ENCODE measurements around the gene OR2V1. TPM values are rescaled to one million over a fixed set of nuclear protein-coding genes. Genes with fewer than 3 reads are reported as not detected.

Gene OR2V1
- total and polyA plus RNA-seq, 2 donors (not counting 1 experiment from before 2014, with no cell fraction given), result not detected

DNA sequence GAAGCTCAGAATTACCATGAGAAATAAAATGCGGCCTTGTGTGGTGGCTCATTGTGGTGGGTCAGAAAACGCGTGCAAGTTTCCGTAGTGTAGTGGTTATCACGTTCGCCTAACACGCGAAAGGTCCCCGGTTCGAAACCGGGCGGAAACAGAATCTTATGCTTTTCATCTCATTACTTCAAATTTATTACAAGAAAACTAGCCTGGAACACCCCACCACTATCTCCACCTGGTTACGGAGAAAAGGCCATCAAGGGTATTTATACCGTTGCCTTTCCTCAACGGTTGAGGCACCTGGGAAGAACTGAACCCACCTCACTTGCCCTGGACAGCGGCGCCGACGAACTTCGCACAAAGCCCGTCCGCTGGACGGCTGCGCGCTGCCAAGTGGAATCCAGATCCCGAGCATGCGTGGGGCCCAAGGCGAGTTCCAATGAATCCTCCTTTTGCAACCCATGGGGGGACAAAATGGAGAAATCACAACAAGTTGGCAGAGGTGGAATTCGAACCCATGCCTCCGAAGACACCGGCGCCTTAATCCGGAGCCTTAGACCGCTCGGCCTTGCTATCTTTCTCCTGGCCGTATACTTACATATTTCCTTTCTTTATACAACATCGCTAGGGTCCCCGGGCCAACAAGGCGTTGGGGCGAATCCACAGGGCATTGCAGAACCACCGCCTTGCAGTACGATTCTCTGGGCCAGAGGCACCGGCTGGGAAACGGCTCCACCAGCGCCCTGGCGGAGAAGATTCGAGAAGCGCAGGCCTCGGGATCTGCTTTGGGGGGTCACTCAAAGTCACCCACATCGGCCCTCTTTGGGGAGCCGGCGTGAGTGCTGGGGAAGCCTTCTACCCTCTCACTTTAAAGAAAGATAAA lies 33.3 kb upstream of the OR2V1 start:
- intact Hi-C loops (cut with micrococcal nuclease), result loop anchor here (5.0 to 10.0 kb wide), 3 partner anchors 50 to 362 kb away; partner anchors contain the start of genes MGAT1 and TRIM52
- Histone ChIP-seq H3K4me1 (ENCODE audit: control insufficient read depth in 2 of 2, insufficient read depth in 2 of 2, low read length in 2 of 2) (peaks cover 35 to 38% of the 10 kb centered on the region in 2 donors), H3K4me2 (replicated peaks; ENCODE audit: low read depth, low read length, poor library complexity, severe bottlenecking) (no peak overlapping the region), H2AFZ (ENCODE audit: insufficient read depth, low read depth, low read length, poor library complexity, severe bottlenecking) (no peak overlapping the region), H3K36me3 (replicated peaks in 1 of 2; ENCODE audit: control extremely low read depth in 1 of 2, control insufficient read depth in 1 of 2, extremely low read depth in 1 of 2, insufficient read depth in 2 of 2, low read length in 1 of 2) (no peaks in the 10 kb centered on the region), H3K9me3 (ENCODE audit: control extremely low read depth in 1 of 3, control insufficient read depth in 2 of 3, insufficient read depth in 1 of 3, low read length in 2 of 3) (peaks cover 0 to 45% (median 5%) of the 10 kb centered on the region in 3 donors), H3K4me3 (ENCODE audit: control extremely low read depth in 1 of 5, extremely low read depth in 1 of 5, insufficient read depth in 1 of 5, low read depth in 2 of 5, low read length in 4 of 5) (peak overlapping the region in 1 of 5 experiments; percentile 18), H3K27me3 (replicated peaks in 1 of 4; ENCODE audit: control extremely low read depth in 1 of 4, control insufficient read depth in 3 of 4, insufficient read depth in 4 of 4, low read length in 3 of 4) (peaks cover 0 to 58% (median 25%) of the 10 kb centered on the region in 4 experiments), H4K20me1 (ENCODE audit: control insufficient read depth, insufficient read depth, low read length, poor library complexity, severe bottlenecking) (no peaks in the 10 kb centered on the region), H3K27ac (ENCODE audit: low read length in 2 of 2) (no peak overlapping the region), H3K79me2 (ENCODE audit: control insufficient read depth, insufficient read depth, low read length) (no peaks in the 10 kb centered on the region), H3K9ac (ENCODE audit: low read length) (no peak overlapping the region)
- Mint-ChIP-seq H3K27ac (peak overlapping the region; percentile 66), H3K27me3 (peaks cover 26% of the 10 kb centered on the region), H3K9me3 (ENCODE audit: insufficient read depth) (no peaks in the 10 kb centered on the region), H3K4me1 (peaks cover 48% of the 10 kb centered on the region), H3K4me3 (peak overlapping the region; percentile 91)
- WGBS (ENCODE audit: insufficient coverage), result 28% methylated on average over 46 of the region's 52 CpGs
- TF ChIP-seq, protein P1, sequence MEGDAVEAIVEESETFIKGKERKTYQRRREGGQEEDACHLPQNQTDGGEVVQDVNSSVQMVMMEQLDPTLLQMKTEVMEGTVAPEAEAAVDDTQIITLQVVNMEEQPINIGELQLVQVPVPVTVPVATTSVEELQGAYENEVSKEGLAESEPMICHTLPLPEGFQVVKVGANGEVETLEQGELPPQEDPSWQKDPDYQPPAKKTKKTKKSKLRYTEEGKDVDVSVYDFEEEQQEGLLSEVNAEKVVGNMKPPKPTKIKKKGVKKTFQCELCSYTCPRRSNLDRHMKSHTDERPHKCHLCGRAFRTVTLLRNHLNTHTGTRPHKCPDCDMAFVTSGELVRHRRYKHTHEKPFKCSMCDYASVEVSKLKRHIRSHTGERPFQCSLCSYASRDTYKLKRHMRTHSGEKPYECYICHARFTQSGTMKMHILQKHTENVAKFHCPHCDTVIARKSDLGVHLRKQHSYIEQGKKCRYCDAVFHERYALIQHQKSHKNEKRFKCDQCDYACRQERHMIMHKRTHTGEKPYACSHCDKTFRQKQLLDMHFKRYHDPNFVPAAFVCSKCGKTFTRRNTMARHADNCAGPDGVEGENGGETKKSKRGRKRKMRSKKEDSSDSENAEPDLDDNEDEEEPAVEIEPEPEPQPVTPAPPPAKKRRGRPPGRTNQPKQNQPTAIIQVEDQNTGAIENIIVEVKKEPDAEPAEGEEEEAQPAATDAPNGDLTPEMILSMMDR (IDR thresholded peaks at IDR 0.05), result no peak
- no peak for TF ChIP-seq EZH2 (IDR thresholded peaks at IDR 0.05; ENCODE audit: borderline replicate concordance, insufficient read depth, low read depth, low read length, poor library complexity, severe bottlenecking)
- ChIA-PET CTCF (interaction anchor here (1.2 kb wide), 1 partner anchor 9 kb away, joined by 3 read pairs; no protein-coding TSS in a partner anchor), POLR2A (interaction anchor here (0.7 kb wide), 1 partner anchor 296 kb away, joined by 11 read pairs; no protein-coding TSS in a partner anchor)
- ATAC-seq (ENCODE audit: low read depth), result no peak
- DNase-seq, result peak; percentile 39

Data from B cell (primary cell).